Fibroblast of villous mesenchyme (primary cell): Measurements from ENCODE around the gene RAD9A. TPM values are rescaled to one million over a fixed set of nuclear protein-coding genes. Genes with fewer than 3 reads are reported as not detected.
A peak's percentile ranks its signal among the peaks of the same experiment; 100 is the strongest.

ENCODE experiments used
- DNase-seq: peaks from one replicate; pipeline ENCODE4 v3.0.0-alpha.2; 2010; ENCODE audit warnings: low read depth
- H3K4me3 ChIP-seq: 2 replicates; pipeline ENCODE4 v1.5.1; 2011; ENCODE audit warnings: low read depth, mild to moderate bottlenecking, low read length
- CTCF ChIP-seq: IDR thresholded peaks from 2 replicates; pipeline ENCODE4 v1.5.1; 2012; ENCODE audit warnings: low read depth, mild to moderate bottlenecking, low read length; ENCODE audit not compliant: insufficient read depth
- total RNA-seq: library from RNA; depleted of rRNA; stranded (reverse); fragments of >200 nt; gene quantifications from 2 replicates; pipeline ENCODE4 v1.2.3, GENCODE V29; 2012

Gene RAD9A
- total RNA-seq, 1 donor: 4.3 TPM

DNA sequence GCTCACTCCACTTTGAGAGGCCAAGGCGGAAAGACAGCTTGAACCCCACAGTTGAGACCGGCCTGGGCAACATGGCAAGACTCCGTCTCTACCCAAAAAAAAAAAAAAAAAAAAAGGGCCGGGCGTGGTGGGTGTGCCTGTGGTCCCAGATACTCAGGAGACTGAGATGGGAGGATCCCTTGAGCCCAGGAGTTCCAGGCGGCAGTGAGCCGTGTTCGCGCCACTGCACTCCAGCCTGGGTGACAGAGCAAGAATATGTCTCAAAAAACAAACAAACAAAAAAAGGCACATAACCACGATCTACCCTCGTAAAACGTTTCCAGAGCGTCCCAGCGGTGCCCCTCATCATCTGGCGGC is 861 bp upstream of the RAD9A start:
- H3K4me3 ChIP-seq: peak overlapping the region; percentile 88
- TF ChIP-seq CTCF: no peak
- no peak for DNase-seq

DNA sequence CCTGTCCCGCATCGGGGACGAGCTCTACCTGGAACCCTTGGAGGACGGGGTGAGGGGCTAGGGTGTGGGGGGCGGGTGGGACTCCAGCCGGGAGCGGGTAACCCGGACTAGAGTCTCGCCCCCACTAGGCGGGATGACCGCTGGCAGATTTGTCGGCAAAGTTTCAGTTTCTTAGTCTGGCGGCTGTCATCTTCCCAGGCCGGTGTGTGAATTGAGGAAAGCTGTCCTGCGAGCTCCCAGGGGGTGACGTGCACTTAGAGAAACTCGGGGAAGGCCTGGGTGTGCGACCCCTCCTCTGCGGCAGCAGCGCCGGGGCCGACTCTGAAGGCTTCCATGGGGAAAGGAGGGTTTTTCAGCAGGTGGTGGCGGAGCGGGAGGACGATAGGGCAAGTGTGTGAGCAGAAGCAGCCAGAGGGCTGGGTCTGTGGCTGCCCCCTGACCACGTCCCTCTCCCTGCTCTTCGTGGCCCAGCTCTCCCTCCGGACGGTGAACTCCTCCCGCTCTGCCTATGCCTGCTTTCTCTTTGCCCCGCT is 463 bp downstream of the RAD9A start:
- H3K4me3 ChIP-seq: peak overlapping the region; percentile 88
- no peak for DNase-seq
- TF ChIP-seq CTCF: no peak

- TF ChIP-seq CTCF: no peak
- DNase-seq: no peak
These were observed 1.7 kb downstream of the RAD9A start for GRCh38 chr11:67393437-67393836.

GRCh38 chr11:67393990-67394389 is 2.2 kb downstream of the RAD9A start:
- no peak for DNase-seq
- H3K4me3 ChIP-seq: no peak overlapping the region
- no peak for TF ChIP-seq CTCF

More at GRCh38 chr11:67393437-67393836, 1.7 kb downstream of the RAD9A start:
- H3K4me3 ChIP-seq: no peak overlapping the region

DNA sequence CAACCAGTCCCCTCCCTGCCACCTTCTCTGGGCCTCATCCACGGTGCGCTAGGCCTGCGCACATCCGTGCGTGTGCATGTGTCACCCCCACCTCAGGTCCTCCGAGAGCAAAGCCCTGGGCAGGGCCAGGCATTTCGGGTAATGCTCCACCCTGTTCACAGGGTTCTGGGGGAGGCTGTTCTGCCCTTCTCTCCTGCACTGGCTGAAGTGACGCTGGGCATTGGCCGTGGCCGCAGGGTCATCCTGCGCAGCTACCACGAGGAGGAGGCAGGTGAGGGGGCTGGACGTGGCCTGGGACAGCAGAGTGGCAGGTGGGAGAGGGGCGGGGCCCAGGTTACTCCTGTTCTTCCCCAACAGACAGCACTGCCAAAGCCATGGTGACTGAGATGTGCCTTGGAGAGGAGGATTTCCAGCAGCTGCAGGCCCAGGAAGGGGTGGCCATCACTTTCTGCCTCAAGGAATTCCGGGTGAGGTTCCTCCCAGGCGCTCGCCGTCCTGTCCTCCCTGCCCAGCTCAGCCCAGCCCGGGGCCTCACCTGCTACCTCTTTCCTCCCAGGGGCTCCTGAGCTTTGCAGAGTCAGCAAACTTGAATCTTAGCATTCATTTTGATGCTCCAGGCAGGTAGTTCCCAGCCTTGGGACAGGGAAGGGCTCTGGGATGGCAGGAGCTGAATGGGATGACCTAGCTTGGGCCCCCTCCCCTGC is 3.9 kb downstream of the RAD9A start:
- H3K4me3 ChIP-seq: no peak overlapping the region
- DNase-seq: no peak
- TF ChIP-seq CTCF: no peak

GRCh38 chr11:67396259-67396581 is 4.4 kb downstream of the RAD9A start:
- TF ChIP-seq CTCF: no peak
- DNase-seq: no peak
- no peak overlapping the region for H3K4me3 ChIP-seq

DNA sequence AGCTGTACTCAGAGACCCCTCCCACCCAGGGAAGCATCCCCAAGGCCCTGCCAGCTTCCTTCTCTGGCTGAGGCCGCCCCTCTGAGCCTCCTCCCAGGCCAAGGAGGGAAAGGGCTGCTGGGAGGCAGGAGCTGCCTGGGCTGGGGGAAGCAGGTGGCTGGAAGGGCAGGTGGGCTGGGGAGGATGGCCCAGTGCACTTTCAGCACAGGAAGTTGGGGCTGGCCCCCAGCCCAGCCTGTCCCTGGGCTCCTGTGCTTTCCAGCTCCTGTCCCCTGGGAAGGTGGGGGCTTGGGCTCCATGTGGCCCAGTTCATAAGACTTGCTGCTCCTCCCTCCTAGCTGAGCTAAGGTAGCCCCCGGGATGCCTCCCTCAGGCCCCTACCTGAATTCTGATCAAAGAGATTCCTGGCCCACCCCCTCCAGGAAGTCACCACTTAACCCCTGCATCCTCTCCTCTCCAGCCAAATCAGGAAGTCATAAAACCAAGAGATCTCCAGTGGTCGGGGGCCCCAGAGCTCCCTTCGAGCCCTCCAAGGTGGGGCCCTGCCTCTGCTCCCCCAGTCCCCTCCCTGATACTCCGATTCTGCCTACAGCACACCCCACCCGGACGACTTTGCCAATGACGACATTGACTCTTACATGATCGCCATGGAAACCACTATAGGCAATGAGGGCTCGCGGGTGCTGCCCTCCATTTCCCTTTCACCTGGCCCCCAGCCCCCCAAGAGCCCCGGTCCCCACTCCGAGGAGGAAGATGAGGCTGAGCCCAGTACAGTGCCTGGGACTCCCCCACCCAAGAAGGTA is 5.0 kb downstream of the RAD9A start:
- no peak overlapping the region for H3K4me3 ChIP-seq
- no peak for DNase-seq
- no peak for TF ChIP-seq CTCF
